HPDE6-E6E7 (cell line): ENCODE results near the gene CORO6.
A peak's percentile ranks its signal among the peaks of the same experiment; 100 is the strongest.

Experiments used
- DNase-seq: peaks from one replicate; pipeline ENCODE4 v3.0.0; 2011; ENCODE audit warnings: missing footprints; ENCODE audit errors: extremely low spot score

Gene CORO6

DNA sequence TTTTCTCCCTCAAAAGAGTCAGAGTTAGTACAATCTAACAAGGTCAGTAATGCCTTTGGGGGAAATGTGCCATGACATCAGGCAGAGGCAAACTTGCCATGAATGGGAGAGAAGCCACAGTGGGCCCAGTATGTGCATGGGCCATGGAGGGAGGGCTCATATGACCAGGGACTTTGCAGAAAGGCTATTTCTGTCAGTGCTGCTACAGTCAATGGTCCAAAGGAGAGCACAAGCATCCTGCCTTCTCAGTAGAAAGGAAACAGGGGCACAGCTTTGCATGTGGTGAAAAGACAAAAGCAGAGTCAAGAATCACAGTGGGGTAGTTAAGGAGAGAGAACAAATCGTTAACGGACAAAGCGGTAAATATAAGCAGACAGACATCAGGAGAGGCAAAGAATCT is 11.2 kb upstream of the CORO6 start:
- DNase-seq: no peak

DNA sequence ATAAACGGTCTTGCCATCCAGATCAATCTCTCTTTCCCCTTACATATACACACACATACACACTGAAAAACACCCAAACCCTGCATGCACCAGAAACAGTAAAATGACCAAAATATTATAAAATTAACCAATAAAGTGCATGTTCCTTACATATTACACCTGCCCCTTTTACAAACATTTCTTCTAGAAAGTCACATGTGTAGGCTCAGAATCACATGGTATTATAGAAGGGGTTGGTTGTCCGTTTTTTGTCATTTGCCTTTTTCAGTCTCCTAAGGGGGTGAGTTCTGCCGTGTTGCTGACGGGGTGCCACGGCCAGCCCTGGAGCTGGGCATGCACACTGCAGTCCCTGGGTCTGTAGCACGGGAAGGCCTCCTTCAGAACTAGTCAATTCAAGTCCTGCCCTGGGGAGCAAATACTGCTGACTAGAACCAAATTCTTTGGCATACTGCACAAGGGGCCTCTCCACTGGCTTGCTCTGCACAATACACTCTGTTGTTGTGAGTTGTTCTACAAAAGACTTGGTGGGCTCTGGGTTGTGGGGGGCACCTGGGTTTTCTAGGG is 8.0 kb upstream of the CORO6 start:
- no peak for DNase-seq

DNA sequence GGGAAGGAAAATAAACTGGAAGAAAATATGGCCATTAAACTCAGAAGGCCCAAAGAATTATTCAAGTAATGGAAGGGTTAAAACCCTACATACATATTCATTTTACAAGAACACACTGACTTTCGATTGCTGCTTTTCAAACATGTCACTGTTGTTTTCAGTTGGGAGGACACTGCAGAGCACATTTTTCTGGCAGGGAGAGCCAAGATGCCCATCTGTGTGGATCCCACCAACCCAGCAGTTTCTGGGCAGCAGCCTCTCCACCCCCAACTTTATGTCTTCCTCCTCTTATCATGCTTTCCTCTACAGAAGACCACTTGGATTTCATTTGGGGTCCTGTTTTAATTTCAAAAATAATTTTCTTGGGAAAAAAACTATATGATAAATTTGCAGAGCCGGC is 7.1 kb upstream of the CORO6 start:
- DNase-seq: no peak

DNA sequence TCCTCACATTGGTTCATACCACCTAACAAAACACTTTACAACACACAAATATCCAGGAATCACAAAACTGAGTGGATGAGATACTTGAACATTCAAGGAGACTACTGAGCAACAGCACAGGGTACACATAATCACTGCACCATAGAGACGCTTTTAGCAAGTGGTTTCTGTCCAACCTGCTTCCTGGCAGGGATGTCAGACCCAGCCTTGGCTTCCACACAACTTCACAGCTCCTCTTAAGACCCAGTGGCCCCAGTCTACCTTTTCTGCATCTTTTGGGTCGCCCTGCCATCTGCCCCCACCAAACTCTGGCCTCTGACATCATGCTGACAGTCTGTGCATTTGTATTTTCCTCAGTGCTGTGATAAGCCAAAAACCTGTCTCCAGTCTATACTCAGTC is 5.9 kb upstream of the CORO6 start:
- DNase-seq: no peak

DNA sequence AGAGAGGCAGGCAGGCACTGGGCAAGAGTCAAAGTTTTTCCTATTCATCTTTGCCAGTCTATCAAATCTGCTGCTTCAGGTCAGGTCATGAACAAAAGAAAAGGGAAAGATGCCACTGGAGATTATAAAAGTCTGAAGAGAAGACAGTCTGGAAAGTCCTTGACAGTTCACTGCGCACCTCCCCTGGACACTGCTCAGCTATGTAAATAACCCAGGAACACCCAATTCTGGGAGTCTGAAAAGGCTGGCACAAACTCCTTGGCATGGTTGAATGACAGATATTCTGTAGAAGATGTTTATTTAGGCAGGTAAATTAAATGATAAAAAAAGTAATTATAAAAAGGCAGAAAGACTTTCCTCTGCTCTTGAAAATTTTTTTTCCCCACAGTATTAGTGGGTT is 5.2 kb upstream of the CORO6 start:
- no peak for DNase-seq

DNA sequence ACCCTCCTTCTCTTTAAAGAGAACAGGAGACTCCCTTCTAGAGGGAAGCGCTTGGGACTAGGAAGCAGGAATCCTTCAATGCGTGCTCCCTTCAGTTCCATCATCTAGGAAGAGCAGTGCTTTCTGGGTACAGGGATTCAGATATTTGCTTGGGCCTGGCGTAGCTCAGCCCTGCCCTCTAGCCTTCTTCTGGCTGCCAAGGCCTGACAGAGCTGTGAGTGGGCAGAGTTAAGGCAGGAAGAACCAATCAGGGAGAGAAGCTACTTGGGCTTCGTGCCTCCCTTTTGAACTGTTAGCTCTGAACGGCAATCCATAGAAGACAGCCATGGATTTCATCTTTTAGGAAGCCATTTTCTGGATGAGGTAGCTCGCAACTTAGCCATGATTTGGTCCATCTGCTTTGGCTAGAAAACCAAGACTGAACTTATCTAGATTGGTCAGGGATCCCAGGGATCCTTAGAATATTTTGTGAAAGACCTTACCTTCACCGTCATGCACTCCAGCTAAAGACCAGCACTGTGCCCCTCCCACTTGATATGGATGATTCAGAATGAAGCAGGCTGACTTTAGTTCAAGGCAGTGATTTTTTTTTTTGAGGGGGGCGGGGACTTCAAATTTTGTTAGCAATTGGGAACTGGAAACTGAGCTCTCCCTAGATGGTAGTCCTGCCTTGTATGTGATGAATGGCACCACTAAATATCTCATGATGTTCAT is 2.5 kb upstream of the CORO6 start:
- peak; percentile 38 for DNase-seq

DNA sequence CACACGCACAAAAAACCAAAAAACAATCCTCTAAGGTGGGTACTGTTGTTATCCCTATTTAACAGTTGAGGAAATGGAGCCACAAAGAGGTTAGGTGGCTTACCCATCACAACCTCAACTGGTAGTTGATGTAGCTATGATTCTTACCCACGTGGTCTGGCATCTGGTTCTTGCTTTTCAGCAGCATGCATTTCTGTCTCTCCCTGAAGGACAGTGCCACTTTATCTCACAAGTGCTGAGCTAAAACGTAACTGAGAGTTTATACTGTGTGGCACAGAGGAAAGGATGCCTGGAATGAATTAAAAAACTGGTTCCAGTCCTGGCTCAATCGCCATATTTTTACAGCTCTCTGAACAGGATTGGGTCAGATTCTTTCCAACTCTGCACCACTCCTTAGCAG is 1.9 kb upstream of the CORO6 start:
- no peak for DNase-seq

DNA sequence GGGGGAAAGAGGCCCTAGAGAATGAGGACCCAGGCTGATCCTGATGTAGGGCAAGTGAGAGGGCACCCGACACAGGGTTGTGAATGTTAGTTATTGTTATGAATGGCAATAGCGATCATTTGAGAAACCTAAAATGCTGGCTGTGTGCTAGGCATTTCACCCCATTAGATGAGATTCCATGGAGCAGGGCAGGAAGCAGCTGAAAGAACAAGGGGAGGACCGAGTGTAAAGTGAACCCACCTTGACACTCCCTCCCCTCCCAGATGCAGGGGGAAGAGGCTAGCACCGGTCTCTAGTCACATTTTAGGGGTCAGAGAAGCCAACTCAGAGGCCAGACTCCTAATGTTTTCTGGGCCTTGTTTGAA is 553 bp upstream of the CORO6 start:
- DNase-seq: no peak

DNA sequence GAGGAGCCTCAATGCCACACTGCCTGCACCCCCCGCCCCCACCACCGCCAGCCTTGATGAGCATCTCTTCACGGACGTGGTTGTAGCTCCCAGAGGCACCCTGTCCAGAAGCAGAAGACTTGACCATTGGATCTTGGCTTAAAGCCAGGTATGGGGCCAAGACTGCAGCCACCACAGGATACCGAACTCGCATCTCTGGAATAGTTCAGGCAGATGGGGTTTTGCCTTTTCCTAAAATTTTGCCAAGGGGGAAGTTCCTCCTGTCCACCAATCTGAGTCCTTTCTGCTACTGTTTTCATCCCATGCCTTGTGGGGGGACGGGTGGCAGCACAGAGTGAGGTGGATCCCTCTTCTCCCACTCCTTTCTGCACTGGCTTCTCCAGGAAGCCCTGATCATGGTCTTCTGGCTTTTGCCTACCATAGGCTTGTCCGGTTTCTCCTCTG is 939 bp downstream of the CORO6 start:
- DNase-seq: no peak

DNA sequence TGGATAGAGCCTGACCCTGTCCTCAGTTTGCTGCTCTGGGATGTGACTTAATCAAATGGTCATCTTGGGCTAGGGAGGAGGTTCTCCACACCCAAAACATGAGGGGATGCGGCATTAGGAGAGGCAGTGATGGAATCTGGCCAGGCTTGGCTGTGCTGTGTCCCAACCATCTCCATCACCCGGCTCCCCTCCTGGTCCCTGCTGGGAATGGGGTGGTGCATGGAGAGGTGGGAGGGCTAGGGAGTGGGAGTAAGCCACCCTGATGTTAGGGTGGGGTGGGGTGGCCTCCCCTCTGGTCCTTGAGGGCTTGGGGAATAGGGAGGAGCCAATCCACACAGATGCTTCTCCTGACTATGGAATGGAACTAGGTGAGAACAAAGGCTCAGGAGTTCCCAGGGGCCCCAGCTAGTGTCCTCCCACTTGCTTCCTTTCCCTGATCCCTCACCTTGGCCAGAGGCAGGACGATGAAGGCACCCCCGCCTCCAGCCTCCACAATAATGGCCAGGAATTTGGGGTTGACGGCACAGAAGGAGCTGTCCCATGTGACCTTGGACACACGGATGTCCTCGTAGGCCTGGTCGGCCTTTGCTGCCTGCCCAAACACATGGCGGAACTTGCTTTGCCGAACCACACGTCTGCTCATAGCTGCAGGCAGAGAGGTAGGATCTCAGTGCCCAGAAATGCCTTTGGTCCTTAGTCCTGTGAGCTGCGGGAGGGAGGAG is 1.8 kb downstream of the CORO6 start:
- DNase-seq: no peak

DNA sequence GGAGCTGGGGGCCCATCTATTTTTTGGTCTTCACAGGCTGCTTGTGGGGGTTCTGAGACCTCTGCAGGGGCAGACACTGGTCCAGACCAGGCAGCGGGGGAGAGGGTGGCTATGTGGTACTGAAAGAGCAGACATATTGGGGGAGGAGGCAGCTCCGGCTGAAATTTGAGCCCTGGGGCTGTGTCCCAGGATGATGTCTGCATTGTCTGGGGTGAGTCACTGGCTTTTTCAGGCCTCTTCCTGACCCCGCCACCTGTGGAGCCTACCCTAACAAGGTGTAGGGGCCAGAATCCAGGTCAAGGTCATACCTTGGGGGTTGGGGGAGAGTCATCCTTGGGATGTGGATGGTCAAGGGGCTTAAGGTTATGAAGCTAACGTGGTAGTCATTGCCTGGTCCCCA is 2.4 kb downstream of the CORO6 start:
- peak; percentile 66 for DNase-seq

DNA sequence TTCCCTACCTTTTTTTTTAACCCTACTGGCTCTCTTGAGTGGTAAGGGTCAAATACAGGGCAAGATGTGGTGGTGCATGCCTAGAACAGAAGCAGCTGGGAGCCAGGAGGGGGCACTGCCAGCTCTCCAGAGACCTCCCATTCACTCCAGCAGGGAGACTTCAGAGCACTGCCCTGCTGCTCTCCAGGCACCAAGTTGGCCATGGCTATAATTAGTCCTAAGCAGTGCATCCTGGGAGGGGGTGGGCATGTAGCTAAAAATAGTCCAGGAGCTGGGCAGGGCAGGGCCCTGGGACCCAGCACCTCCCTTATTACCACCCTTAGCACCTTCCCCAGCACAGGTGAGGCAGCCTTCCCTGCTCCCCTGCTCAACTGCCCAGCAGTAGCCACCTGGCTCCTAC is 3.5 kb downstream of the CORO6 start:
- no peak for DNase-seq

DNA sequence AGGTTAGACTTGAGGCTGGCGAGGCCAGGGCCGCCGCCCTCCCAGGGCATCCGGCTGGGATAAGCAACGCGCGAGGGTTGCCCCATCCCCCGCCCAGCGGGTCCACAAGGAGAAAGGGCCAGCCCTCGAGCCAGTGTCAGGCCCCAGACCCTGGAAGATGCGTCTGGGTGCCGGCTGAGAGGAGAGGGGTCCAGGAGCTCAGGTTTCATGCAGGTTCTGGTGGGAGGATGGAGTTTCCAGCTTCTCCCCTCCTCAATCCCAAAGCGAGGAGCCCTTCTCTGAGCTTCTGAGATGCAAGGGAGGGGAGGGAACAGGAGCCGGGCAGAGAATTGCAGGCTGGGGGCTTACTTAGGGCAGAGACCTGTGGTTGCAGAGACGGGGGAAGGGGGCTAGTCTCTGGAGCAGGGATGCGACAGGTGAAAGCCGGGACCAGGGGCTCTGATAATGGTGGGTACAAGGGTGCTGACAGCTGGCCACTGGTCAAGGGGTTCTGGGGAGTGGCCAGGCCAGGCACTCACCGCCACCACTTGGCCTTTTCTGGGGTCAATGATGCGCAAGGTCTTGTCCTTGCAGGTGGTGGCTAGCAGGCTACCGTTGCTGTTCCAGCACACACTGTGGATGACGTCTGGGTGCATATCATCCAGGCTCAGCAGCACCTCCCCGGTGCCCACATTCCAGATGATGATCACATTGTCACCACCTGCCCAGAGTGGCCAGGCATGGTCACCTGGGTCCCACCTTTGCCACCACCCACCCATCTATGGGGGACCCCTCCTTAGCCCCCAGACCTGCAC is 4.2 kb downstream of the CORO6 start:
- DNase-seq: no peak

DNA sequence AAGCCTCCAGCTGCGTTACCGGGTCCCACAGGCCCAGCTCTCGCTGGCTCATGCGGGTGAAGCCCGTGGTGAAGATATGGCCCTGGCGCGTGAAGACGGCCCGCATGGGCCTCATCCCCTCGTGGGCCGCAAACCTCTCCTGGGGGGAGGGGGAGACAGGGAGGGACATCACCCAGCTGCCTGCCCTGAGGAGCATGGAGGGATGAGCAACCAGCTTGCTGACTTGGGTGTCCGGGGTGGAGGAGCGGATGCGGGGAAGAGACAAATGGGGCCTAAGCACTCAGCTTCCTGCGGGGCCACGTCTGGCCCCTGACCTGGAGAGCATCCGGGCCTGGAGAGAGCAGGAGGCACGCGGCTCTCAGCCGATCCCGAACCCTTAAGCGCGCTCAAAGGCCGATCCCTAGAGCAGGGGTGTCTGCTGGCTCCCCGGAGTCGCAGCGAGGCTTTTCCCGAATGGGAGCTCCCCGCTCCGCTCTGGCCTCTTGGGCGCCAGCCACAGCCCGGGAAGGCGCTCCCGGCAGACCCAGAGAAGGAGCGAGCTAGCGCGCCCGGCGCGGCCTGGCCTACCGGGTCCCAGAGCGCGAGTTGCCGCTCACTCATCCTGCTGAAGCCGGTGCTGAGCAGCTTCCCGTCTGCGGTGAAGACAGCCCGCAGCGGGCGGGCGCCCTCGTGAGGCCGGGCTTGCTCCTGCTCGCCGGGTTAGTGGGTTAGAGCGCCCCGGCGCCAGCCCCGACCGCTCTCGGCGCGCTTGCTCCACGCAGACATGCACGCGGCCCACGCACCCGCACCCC is 5.0 kb downstream of the CORO6 start:
- no peak for DNase-seq

DNA sequence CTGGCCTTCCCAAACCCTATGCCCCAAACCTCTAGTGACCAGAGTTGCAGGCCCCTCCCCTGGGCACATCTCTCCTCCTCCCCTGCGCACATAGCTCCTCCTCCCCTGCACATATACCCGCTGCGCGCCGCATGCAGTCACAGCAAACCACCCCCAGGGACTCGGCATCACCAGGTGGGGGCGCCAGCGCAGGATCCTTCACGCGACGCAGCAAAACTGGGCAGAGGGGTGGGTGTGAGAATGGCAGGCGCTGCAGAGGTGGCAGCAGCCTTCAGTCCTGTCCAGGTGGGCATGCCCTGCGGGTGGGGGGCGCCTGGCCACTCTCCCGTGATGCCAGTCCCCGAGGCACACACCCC is 5.6 kb downstream of the CORO6 start:
- DNase-seq: peak; percentile 79

DNA sequence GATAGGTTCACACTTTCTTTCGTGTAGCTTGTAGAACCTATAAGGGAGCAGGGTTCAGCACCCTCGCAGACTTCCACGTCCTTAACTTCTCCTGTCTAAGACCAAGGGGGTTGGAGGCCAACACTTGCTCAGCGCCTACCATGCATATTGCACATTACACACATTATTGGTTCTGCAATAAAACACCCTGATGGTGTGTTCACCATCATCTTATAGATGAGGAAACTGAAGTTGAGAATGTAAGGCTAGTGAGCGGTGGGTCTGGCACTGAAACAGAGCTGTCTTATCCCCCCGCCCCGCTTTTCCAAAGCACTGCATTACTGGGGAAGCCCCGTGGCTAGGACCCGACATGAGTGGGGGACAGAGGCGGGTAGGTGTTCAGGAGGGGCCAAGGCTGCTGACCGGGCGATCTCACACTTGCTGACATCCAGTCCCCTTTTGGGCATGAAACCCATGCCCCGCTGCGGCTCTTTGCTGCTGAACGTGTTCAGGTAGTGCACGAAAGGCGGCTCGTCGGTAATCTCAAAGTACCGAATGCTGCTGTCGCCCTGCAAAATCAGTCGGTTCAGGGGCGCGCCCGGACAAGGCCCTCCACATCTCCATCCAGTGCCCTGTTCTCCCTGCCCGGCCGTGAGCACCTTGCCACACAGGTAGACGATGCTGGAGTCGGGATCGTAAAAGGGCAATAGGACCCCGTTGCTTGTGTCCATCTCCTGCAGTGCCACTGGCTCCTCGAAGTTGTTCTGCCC is 6.2 kb downstream of the CORO6 start:
- DNase-seq: no peak

DNA sequence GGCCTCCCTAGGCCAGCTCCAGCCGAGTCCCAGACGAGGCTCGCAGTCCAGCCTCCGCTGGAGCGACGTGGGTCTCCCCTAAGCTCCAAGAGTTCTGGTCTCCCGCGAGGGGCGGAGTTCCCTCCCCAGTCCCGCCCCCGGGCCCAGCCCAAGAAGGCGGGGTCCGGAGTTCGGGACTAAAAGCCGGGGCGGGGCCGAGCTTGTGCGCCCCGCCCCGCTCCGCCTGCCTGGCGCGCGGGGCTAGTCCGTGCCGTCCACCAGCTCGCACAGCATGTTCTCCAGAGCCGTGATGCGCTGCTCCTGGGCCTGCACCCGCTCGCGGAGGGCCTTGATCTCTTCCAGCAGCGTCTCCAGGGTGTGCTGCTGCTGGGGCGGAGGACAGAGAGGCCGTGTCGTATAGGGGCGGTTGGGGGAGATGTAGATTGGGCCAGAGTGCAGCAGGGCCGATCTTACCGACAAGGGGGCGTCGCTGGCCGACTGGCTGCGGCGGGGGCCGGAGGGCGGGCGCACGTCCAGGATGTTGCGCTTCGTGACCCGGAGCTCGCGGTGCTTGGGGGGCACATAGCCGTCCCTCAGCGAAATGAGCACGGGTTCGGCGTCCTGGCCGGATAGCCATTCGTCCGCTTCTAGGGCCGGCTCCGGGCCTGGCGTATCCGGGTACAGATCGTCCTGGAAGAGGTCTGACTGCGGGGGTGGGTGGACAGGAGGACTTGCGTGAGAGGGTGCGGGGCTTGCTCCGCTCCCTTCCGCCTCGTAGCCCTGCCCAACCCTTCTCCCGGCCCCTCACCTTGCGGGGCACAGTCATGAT is 7.0 kb downstream of the CORO6 start:
- peak; percentile 73 for DNase-seq

DNA sequence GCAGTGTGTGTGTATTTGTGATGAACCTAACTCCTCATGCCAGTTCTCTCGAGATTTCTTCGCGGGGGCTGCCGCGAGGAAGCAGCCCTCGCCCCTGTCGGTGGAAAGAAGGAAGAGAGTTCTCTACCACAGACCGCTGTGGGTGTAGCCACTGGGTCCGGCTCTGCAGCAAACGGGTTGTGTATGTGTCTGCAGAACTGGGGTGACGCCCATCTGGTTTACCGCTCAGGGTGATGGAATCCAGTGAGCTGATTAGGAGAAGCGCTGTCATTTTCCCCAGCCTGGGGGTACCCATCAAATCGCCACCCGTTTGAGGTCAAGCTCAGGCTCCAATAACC is 7.7 kb downstream of the CORO6 start:
- DNase-seq: no peak

DNA sequence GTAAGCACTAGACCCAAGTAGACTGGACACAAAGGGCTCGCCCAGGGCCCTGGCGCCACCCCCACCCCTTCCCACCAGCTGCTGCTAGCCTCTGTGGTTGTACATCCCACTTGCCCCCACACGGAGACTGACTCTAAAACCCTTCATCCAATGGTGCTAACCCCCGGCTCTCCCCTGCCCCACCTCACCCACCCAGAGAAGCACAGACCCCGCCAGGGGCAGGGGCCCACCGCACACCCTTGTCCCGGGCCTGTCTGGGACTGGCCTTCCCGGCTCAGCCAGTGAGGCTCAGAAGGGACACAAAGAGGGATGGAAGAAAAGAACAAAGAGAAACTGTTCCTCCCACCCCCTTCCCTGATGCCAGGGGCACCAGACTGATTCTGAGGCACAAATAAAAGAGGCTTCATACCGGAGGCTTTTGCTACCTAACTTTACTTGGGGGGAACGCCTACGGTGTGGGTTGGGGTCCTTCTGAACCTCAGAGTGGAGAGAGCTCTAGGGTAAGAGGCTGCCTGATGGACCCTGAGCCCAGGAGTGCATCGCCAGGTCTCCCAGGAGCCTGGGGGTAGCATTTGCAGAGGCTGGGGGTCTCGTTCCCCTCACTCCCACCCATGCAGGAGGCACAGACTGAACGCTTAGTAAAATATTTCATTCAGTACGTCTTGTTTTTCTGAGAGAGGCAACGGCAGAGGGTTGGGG is 8.2 kb downstream of the CORO6 start:
- no peak for DNase-seq

DNA sequence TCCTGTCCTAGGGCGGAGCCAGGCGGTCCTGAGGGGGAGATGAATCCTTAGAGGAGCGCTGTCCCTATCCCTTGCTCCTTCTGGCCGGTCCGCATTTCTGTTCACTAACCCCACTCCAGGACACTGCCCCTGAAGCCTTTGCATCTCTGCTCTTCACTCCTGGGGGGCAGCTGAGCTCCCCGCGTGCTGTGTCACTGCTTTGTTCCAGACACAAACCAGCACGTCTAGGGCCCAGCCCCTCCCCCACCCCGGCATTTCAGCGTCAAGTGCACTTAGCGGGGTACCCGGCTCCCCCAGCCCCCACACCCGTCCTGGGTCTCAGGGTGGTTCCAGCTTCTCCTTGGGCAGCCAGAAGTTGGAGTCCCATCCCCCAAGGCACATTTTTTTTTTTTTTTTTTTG is 8.9 kb downstream of the CORO6 start:
- DNase-seq: no peak
